Liver (tissue), 9 donors: Measurements from ENCODE around the gene IGFL1. TPM values are rescaled to one million over a fixed set of nuclear protein-coding genes. Genes with fewer than 3 reads are reported as not detected.

ENCODE experiments used
- DNase-seq: peaks from one replicate; pipeline ENCODE4 v3.0.0-alpha.2; 2017; ENCODE audit warnings: low spot score
- H3K27ac ChIP-seq, 2 donors: one replicate each; pipeline ENCODE4 v1.7.0; 2013; ENCODE audit warnings: inconsistent platforms in 2 of 2, low read length in 2 of 2, control low read depth in 1 of 2, low read depth in 1 of 2, mild to moderate bottlenecking in 1 of 2
- H3K27me3 ChIP-seq, 4 donors: one replicate each; pipeline versions ENCODE4 v1.6.1 to v1.7.0; 2013; ENCODE audit warnings: low read length in 3 of 4, inconsistent platforms in 1 of 4, mild to moderate bottlenecking in 1 of 4, moderate library complexity in 1 of 4; ENCODE audit not compliant: control insufficient read depth in 4 of 4, insufficient read depth in 4 of 4
- H3K36me3 ChIP-seq, 4 donors: one replicate each; pipeline versions ENCODE4 v1.6.1 to v1.7.0; 2013; ENCODE audit warnings: low read length in 3 of 4, mild to moderate bottlenecking in 3 of 4, low read depth in 1 of 4, moderate library complexity in 1 of 4; ENCODE audit not compliant: control insufficient read depth in 4 of 4, insufficient read depth in 3 of 4
- H3K4me1 ChIP-seq, 4 donors: one replicate each; pipeline versions ENCODE4 v1.6.1 to v1.7.0; 2013; ENCODE audit warnings: low read length in 3 of 4, mild to moderate bottlenecking in 3 of 4, moderate library complexity in 1 of 4; ENCODE audit not compliant: control insufficient read depth in 4 of 4, insufficient read depth in 4 of 4
- H3K4me3 ChIP-seq, 3 donors: one replicate each; pipeline versions ENCODE4 v1.6.1 to v1.7.0; 2013; ENCODE audit warnings: low read length in 3 of 3, control low read depth in 1 of 3, low read depth in 1 of 3, mild to moderate bottlenecking in 1 of 3
- H3K9ac ChIP-seq, 2 donors: one replicate each; pipeline ENCODE4 v1.7.0; 2013; ENCODE audit warnings: low read length in 2 of 2, mild to moderate bottlenecking in 2 of 2, moderate library complexity in 2 of 2, control low read depth in 1 of 2, low read depth in 1 of 2
- H3K9me3 ChIP-seq, 4 donors: one replicate each; pipeline versions ENCODE4 v1.6.1 to v1.7.0; 2013; ENCODE audit warnings: low read length in 3 of 4; ENCODE audit not compliant: control insufficient read depth in 4 of 4
- ATF3 ChIP-seq: IDR thresholded peaks from 2 replicates; pipeline ENCODE4 v1.6.1; 2016; ENCODE audit warnings: antibody characterized with exemption
- CTCF ChIP-seq: fragments of 150-350 bp; IDR thresholded peaks from 2 replicates; pipeline ENCODE4 v1.5.1; 2017; ENCODE audit warnings: improper control_type of control experiment, low read depth, low read length; ENCODE audit not compliant: missing input control
- EGR1 ChIP-seq, 2 donors: IDR thresholded peaks; 2 replicates each; pipeline ENCODE4 v1.6.1; 2016 to 2018; ENCODE audit warnings: antibody characterized with exemption in 2 of 2, low read depth in 2 of 2
- FOXA1 ChIP-seq: IDR thresholded peaks from 2 replicates; pipeline ENCODE4 v1.6.1; 2016; ENCODE audit warnings: antibody characterized with exemption
- FOXA2 ChIP-seq: IDR thresholded peaks from 2 replicates; pipeline ENCODE4 v1.6.1; 2016; ENCODE audit warnings: antibody characterized with exemption
- GABPA ChIP-seq, 2 donors: IDR thresholded peaks in 1 of 2; conservative IDR thresholded peaks in 1 of 2; 2 replicates each; pipeline ENCODE4 v1.6.1; 2016; ENCODE audit warnings: antibody characterized with exemption in 2 of 2, mild to moderate bottlenecking in 1 of 2, moderate library complexity in 1 of 2
- HNF4A ChIP-seq, 2 donors: conservative IDR thresholded peaks; 2 replicates each; pipeline ENCODE4 v1.6.1; 2016; ENCODE audit warnings: antibody characterized with exemption in 2 of 2, mild to moderate bottlenecking in 2 of 2
- HNF4G ChIP-seq: IDR thresholded peaks from 2 replicates; pipeline ENCODE4 v1.6.1; 2016; ENCODE audit warnings: antibody characterized with exemption
- JUND ChIP-seq, 2 donors: IDR thresholded peaks; 2 replicates each; pipeline ENCODE4 v1.6.1; 2016; ENCODE audit warnings: antibody characterized with exemption in 2 of 2
- NR2F2 ChIP-seq: IDR thresholded peaks from 2 replicates; pipeline ENCODE4 v1.6.1; 2016; ENCODE audit warnings: antibody characterized with exemption
- RAD21 ChIP-seq, 2 donors: IDR thresholded peaks; 2 replicates each; pipeline ENCODE4 v1.6.1; 2016; ENCODE audit warnings: antibody characterized with exemption in 2 of 2, mild to moderate bottlenecking in 2 of 2
- RXRA ChIP-seq, 2 donors: IDR thresholded peaks; 2 replicates each; pipeline ENCODE4 v1.6.1; 2017 to 2018; ENCODE audit warnings: antibody characterized with exemption in 2 of 2, mild to moderate bottlenecking in 1 of 2
- SP1 ChIP-seq: IDR thresholded peaks from 2 replicates; pipeline ENCODE4 v1.6.1; 2018; ENCODE audit warnings: antibody characterized with exemption, mild to moderate bottlenecking
- TAF1 ChIP-seq: conservative IDR thresholded peaks from 2 replicates; pipeline ENCODE4 v1.6.1; 2016; ENCODE audit warnings: antibody characterized with exemption, mild to moderate bottlenecking
- YY1 ChIP-seq: IDR thresholded peaks from 2 replicates; pipeline ENCODE4 v1.6.1; 2016; ENCODE audit warnings: antibody characterized with exemption, mild to moderate bottlenecking
- WGBS: extraction: QIAGEN DNeasy Blood & Tissue Kit; methylation state at CpG from one replicate; pipeline ENCODE4 v1.1.7; 2013; 5-methylcytosine and 5-hydroxymethylcytosine counted together
- polyA plus RNA-seq, 2 donors: library from polyadenylated mRNA; stranded (reverse) in 1 of 2; unstranded in 1 of 2; fragments of 200-250 nt in 1 of 2; fragments of >200 nt in 1 of 2; fragmentation: Nextera tagmentation in 1 of 2; extraction: Ambion mirVana in 1 of 2; gene quantifications; one replicate each; pipeline versions ENCODE4 v1.2.1 to v1.2.3, GENCODE V29; 2013 to 2015
- total RNA-seq, 2 donors: library from RNA; depleted of rRNA; stranded (reverse); fragments of >200 nt; gene quantifications; one replicate each; pipeline ENCODE4 v1.2.3, GENCODE V29; 2014
- TF ChIP-seq, protein P1 (sequence below): IDR thresholded peaks from 2 replicates; pipeline ENCODE4 v1.6.1; 2016; ENCODE audit warnings: antibody characterized with exemption
- donor health status: healthy.
- donor health status: healthy.
- donor health status: healthy.
- donor health status: healthy.
- donor health status: healthy.

IGFL1 gene
- total and polyA plus RNA-seq, 4 donors = not detected

DNA sequence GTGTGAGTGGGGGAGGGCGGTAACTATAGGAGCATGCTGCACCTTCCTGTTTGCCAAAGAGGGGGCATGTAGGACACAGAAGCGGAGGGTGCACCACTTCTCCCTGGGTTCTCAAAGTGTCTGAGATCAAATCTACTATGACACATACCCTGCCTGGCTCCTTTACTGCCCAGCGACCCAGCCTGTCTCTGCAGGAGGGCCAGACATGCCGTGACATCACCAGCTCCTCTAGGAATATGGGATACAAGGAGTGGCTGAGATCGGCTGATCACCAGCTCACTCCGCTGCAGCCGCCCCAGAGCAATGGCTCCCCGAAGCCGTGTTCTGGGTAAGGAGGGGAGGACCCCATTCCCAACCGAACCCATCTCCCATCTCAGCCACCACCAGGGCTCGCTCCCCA is 16.4 kb upstream of the IGFL1 start:
- H3K27ac ChIP-seq = no peak overlapping the region
- no peaks in the 10 kb centered on the region for H3K9me3 ChIP-seq
- no peaks in the 10 kb centered on the region for H3K36me3 ChIP-seq
- TF ChIP-seq SP1 (no peak), YY1 (no peak), EGR1 (IDR thresholded peaks at IDR 0.05; ENCODE audit: low read depth in 2 of 2) (no peak), RAD21 (IDR thresholded peaks at IDR 0.05) (no peak), CTCF (no peak), FOXA2 (no peak), FOXA1 (no peak), GABPA (IDR thresholded peaks at IDR 0.05 in 1 of 2, conservative IDR thresholded peaks at IDR 0.05 in 1 of 2) (no peak), JUND (IDR thresholded peaks at IDR 0.05) (no peak), ATF3 (no peak)
- H3K9ac ChIP-seq = no peak overlapping the region
- H3K4me3 ChIP-seq = no peak overlapping the region
- DNase-seq = no peak
- H3K4me1 ChIP-seq = no peaks in the 10 kb centered on the region
- no peaks in the 10 kb centered on the region for H3K27me3 ChIP-seq
- 77% methylated on average over 11 of the region's 11 CpGs for WGBS

DNA sequence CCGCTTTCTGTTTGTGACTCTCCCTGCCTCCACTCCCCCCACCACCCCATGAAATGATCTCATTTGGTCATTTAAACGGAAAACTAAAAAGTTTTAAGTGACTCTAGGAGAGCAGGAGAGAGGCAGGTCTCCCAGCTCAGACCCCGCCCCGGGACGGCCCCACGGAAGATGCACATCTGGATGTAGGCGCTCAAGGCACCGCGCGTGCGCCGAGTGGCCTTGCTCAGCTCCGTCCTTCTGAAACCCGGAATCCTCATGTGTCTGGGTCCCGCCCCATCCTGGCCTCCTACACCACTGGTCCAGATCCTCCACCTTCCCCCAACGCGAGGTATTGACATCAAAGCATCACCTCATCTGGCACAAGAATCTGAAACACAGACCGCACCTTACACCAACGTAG is 15.7 kb upstream of the IGFL1 start:
- Histone ChIP-seq H3K36me3 (no peaks in the 10 kb centered on the region), H3K4me3 (no peak overlapping the region), H3K9ac (no peak overlapping the region), H3K4me1 (no peaks in the 10 kb centered on the region), H3K9me3 (no peaks in the 10 kb centered on the region), H3K27ac (no peak overlapping the region), H3K27me3 (no peaks in the 10 kb centered on the region)
- TF ChIP-seq CTCF (no peak), FOXA1 (no peak), EGR1 (IDR thresholded peaks at IDR 0.05; ENCODE audit: low read depth in 2 of 2) (no peak), SP1 (no peak), RXRA (IDR thresholded peaks at IDR 0.05) (no peak), TAF1 (no peak), HNF4G (no peak), NR2F2 (no peak), ATF3 (no peak), HNF4A (conservative IDR thresholded peaks at IDR 0.05) (no peak), RAD21 (IDR thresholded peaks at IDR 0.05) (no peak), FOXA2 (no peak)
- WGBS = 88% methylated on average over 19 of the region's 19 CpGs
- no peak for DNase-seq

DNA sequence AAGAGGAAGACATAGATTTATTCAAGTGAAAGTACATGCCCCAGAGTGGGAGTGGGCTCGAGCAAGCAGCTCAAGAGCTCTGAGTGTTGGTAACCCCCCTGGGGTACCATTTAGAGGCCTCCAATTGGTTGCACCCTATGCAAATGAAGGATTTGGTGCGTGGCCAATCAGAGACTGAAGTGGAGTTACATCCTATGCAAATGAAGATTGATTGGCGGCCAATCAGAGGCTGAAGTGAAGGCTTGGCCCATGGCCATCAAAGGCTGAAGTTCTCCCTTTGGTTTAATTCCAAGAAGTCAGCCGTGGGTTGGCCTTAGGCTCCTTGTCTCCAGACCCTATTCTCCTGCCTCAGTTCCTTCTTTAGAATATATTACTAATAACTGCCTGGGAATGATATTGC is 12.9 kb upstream of the IGFL1 start:
- no peaks in the 10 kb centered on the region for H3K9me3 ChIP-seq
- H3K36me3 ChIP-seq = no peaks in the 10 kb centered on the region
- no peak overlapping the region for H3K9ac ChIP-seq
- H3K4me1 ChIP-seq = no peaks in the 10 kb centered on the region
- H3K4me3 ChIP-seq = no peak overlapping the region
- TF ChIP-seq, protein P1, sequence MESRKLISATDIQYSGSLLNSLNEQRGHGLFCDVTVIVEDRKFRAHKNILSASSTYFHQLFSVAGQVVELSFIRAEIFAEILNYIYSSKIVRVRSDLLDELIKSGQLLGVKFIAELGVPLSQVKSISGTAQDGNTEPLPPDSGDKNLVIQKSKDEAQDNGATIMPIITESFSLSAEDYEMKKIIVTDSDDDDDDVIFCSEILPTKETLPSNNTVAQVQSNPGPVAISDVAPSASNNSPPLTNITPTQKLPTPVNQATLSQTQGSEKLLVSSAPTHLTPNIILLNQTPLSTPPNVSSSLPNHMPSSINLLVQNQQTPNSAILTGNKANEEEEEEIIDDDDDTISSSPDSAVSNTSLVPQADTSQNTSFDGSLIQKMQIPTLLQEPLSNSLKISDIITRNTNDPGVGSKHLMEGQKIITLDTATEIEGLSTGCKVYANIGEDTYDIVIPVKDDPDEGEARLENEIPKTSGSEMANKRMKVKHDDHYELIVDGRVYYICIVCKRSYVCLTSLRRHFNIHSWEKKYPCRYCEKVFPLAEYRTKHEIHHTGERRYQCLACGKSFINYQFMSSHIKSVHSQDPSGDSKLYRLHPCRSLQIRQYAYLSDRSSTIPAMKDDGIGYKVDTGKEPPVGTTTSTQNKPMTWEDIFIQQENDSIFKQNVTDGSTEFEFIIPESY = no peak
- TF ChIP-seq TAF1 (no peak), HNF4A (conservative IDR thresholded peaks at IDR 0.05) (no peak)
- 69% methylated on average over 4 of the region's 4 CpGs for WGBS
- H3K27me3 ChIP-seq = no peaks in the 10 kb centered on the region
- DNase-seq = no peak
- no peak overlapping the region for H3K27ac ChIP-seq
